ENCODE data around the gene CNOT9.

CNOT9 gene

DNA sequence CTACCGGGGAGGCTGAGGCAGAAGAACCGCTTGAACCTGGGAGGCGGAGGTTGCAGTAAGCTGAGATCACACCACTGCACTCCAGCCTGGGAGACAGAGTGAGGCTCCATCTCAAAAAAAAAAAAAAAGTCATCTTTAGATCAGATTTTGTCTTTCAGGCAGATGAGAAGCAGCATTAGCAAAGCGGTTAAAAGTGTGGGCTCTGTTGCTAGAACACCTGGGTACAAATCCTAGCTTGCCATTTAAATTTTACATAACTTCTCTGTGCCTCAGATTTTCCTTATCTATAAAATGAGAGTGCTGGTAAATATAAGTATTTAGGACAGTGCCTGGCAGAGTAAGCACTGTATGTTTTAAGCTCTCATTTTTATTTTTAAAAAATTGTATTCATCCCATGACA, 8.2 kb downstream of the CNOT9 start:
- no peak overlapping the region for H2AK5ac ChIP-seq (ENCODE audit: low read length, severe bottlenecking)
- H3K18ac ChIP-seq (ENCODE audit: low read depth in 1 of 2, low read length in 2 of 2): no peak overlapping the region
- no peaks in the 10 kb centered on the region for H3K9me3 ChIP-seq (ENCODE audit: control insufficient read depth, low read length)
- no peak overlapping the region for H3K4me3 ChIP-seq (ENCODE audit: insufficient read depth in 1 of 2, low read depth in 1 of 2, low read length in 2 of 2)
- H3K4ac ChIP-seq (ENCODE audit: low read depth in 1 of 2, low read length in 2 of 2): no peak overlapping the region
- no peak overlapping the region for H3K9ac ChIP-seq (ENCODE audit: low read length)
- H3K4me1 ChIP-seq (ENCODE audit: control insufficient read depth, insufficient read depth, low read depth, low read length): peaks cover 5% of the 10 kb centered on the region
- H2BK15ac ChIP-seq (ENCODE audit: low read depth, poor library complexity, severe bottlenecking): no peak overlapping the region
- no peak overlapping the region for H3K4me2 ChIP-seq (ENCODE audit: low read length, poor library complexity, severe bottlenecking)
- H3K23ac ChIP-seq (ENCODE audit: low read length in 2 of 2): no peak overlapping the region
- H4K91ac ChIP-seq (ENCODE audit: low read length): no peak overlapping the region
- 96% methylated on average over 3 of the region's 4 CpGs for WGBS
- H2BK12ac ChIP-seq (ENCODE audit: low read length in 2 of 2): no peak overlapping the region
- H3K36me3 ChIP-seq (ENCODE audit: control insufficient read depth in 1 of 2, insufficient read depth in 2 of 2, low read depth in 1 of 2, low read length in 2 of 2): peaks cover 10 to 61% of the 10 kb centered on the region in 2 experiments
- H3K27me3 ChIP-seq (ENCODE audit: control insufficient read depth in 1 of 2, insufficient read depth in 1 of 2, low read length in 2 of 2): no peaks in the 10 kb centered on the region
- H3K27ac ChIP-seq (ENCODE audit: low read length, poor library complexity, severe bottlenecking): no peak overlapping the region
- no peak overlapping the region for H2BK5ac ChIP-seq (ENCODE audit: low read depth, low read length, poor library complexity, severe bottlenecking)
- H2BK120ac ChIP-seq (ENCODE audit: low read depth, low read length): no peak overlapping the region
- DNase-seq: no peak
- no peak overlapping the region for H2AFZ ChIP-seq (ENCODE audit: low read depth, low read length)
- H3K79me1 ChIP-seq (replicated peaks; ENCODE audit: low read length, poor library complexity, severe bottlenecking): peaks cover 5% of the 10 kb centered on the region
- H3K14ac ChIP-seq (ENCODE audit: low read length in 2 of 2): no peak overlapping the region
- no peak overlapping the region for H4K8ac ChIP-seq (ENCODE audit: low read length)

- no peak overlapping the region for H2BK5ac ChIP-seq (ENCODE audit: low read depth, low read length, poor library complexity, severe bottlenecking)
- H3K27me3 ChIP-seq (ENCODE audit: control insufficient read depth in 1 of 2, insufficient read depth in 1 of 2, low read length in 2 of 2): no peaks in the 10 kb centered on the region
- no peak overlapping the region for H3K4ac ChIP-seq (ENCODE audit: low read depth in 1 of 2, low read length in 2 of 2)
- H3K79me1 ChIP-seq (replicated peaks; ENCODE audit: low read length, poor library complexity, severe bottlenecking): peaks cover 5% of the 10 kb centered on the region
- no peak overlapping the region for H2AK5ac ChIP-seq (ENCODE audit: low read length, severe bottlenecking)
- DNase-seq: no peak
- H2BK15ac ChIP-seq (ENCODE audit: low read depth, poor library complexity, severe bottlenecking): no peak overlapping the region
- no peak overlapping the region for H4K8ac ChIP-seq (ENCODE audit: low read length)
- H3K36me3 ChIP-seq (ENCODE audit: control insufficient read depth in 1 of 2, insufficient read depth in 2 of 2, low read depth in 1 of 2, low read length in 2 of 2): peaks cover 10 to 60% of the 10 kb centered on the region in 2 experiments
- peak overlapping the region in 1 of 2 experiments; percentile 24 for H2BK12ac ChIP-seq (ENCODE audit: low read length in 2 of 2)
- no peak overlapping the region for H4K91ac ChIP-seq (ENCODE audit: low read length)
- H3K27ac ChIP-seq (ENCODE audit: low read length, poor library complexity, severe bottlenecking): no peak overlapping the region
- no peak overlapping the region for H2AFZ ChIP-seq (ENCODE audit: low read depth, low read length)
- no peak overlapping the region for H3K23ac ChIP-seq (ENCODE audit: low read length in 2 of 2)
- H3K9me3 ChIP-seq (ENCODE audit: control insufficient read depth, low read length): no peaks in the 10 kb centered on the region
- H2BK120ac ChIP-seq (ENCODE audit: low read depth, low read length): no peak overlapping the region
- H3K4me3 ChIP-seq (ENCODE audit: insufficient read depth in 1 of 2, low read depth in 1 of 2, low read length in 2 of 2): no peak overlapping the region
- WGBS: 98% methylated on average over 2 of the region's 3 CpGs
- no peak overlapping the region for H3K9ac ChIP-seq (ENCODE audit: low read length)
- H3K4me1 ChIP-seq (ENCODE audit: control insufficient read depth, insufficient read depth, low read depth, low read length): peaks cover 6% of the 10 kb centered on the region
- no peak overlapping the region for H3K4me2 ChIP-seq (ENCODE audit: low read length, poor library complexity, severe bottlenecking)
- H3K14ac ChIP-seq (ENCODE audit: low read length in 2 of 2): no peak overlapping the region
- no peak overlapping the region for H3K18ac ChIP-seq (ENCODE audit: low read depth in 1 of 2, low read length in 2 of 2)
These were observed 9.0 kb downstream of the CNOT9 start for GRCh38 chr2:218577482-218578220.

- Histone ChIP-seq H3K4me2 (ENCODE audit: low read length, poor library complexity, severe bottlenecking) (no peak overlapping the region), H3K27ac (ENCODE audit: low read length, poor library complexity, severe bottlenecking) (no peak overlapping the region), H2AFZ (ENCODE audit: low read depth, low read length) (no peak overlapping the region), H3K14ac (ENCODE audit: low read length in 2 of 2) (no peak overlapping the region), H2BK15ac (ENCODE audit: low read depth, poor library complexity, severe bottlenecking) (no peak overlapping the region), H3K4me3 (ENCODE audit: insufficient read depth in 1 of 2, low read depth in 1 of 2, low read length in 2 of 2) (no peak overlapping the region), H3K4ac (ENCODE audit: low read depth in 1 of 2, low read length in 2 of 2) (no peak overlapping the region), H3K36me3 (ENCODE audit: control insufficient read depth in 1 of 2, insufficient read depth in 2 of 2, low read depth in 1 of 2, low read length in 2 of 2) (peaks cover 8 to 60% of the 10 kb centered on the region in 2 experiments), H3K9ac (ENCODE audit: low read length) (no peak overlapping the region), H4K91ac (ENCODE audit: low read length) (no peak overlapping the region), H2BK5ac (ENCODE audit: low read depth, low read length, poor library complexity, severe bottlenecking) (no peak overlapping the region), H3K9me3 (ENCODE audit: control insufficient read depth, low read length) (no peaks in the 10 kb centered on the region), H4K8ac (ENCODE audit: low read length) (no peak overlapping the region), H3K18ac (ENCODE audit: low read depth in 1 of 2, low read length in 2 of 2) (no peak overlapping the region), H2BK120ac (ENCODE audit: low read depth, low read length) (no peak overlapping the region), H3K23ac (ENCODE audit: low read length in 2 of 2) (no peak overlapping the region), H3K27me3 (ENCODE audit: control insufficient read depth in 1 of 2, insufficient read depth in 1 of 2, low read length in 2 of 2) (no peaks in the 10 kb centered on the region), H2AK5ac (ENCODE audit: low read length, severe bottlenecking) (no peak overlapping the region), H2BK12ac (ENCODE audit: low read length in 2 of 2) (no peak overlapping the region), H3K79me1 (replicated peaks; ENCODE audit: low read length, poor library complexity, severe bottlenecking) (peaks cover 7% of the 10 kb centered on the region), H3K4me1 (ENCODE audit: control insufficient read depth, insufficient read depth, low read depth, low read length) (peaks cover 6% of the 10 kb centered on the region)
- no CpG with 5 or more reads among the region's 3 CpGs for WGBS
- no peak for DNase-seq
These were observed 9.7 kb downstream of the CNOT9 start for GRCh38 chr2:218578272-218578877.

- H2BK5ac ChIP-seq (ENCODE audit: low read depth, low read length, poor library complexity, severe bottlenecking): no peak overlapping the region
- no peak overlapping the region for H3K23ac ChIP-seq (ENCODE audit: low read length in 2 of 2)
- H3K27me3 ChIP-seq (ENCODE audit: control insufficient read depth in 1 of 2, insufficient read depth in 1 of 2, low read length in 2 of 2): no peaks in the 10 kb centered on the region
- H3K36me3 ChIP-seq (ENCODE audit: control insufficient read depth in 1 of 2, insufficient read depth in 2 of 2, low read depth in 1 of 2, low read length in 2 of 2): peaks cover 15 to 68% of the 10 kb centered on the region in 2 experiments
- H3K9me3 ChIP-seq (ENCODE audit: control insufficient read depth, low read length): no peaks in the 10 kb centered on the region
- H2AK5ac ChIP-seq (ENCODE audit: low read length, severe bottlenecking): no peak overlapping the region
- no peak overlapping the region for H4K8ac ChIP-seq (ENCODE audit: low read length)
- no peak overlapping the region for H3K14ac ChIP-seq (ENCODE audit: low read length in 2 of 2)
- H3K18ac ChIP-seq (ENCODE audit: low read depth in 1 of 2, low read length in 2 of 2): no peak overlapping the region
- H2BK12ac ChIP-seq (ENCODE audit: low read length in 2 of 2): no peak overlapping the region
- H2AFZ ChIP-seq (ENCODE audit: low read depth, low read length): no peak overlapping the region
- H3K79me1 ChIP-seq (replicated peaks; ENCODE audit: low read length, poor library complexity, severe bottlenecking): peaks cover 16% of the 10 kb centered on the region
- H2BK120ac ChIP-seq (ENCODE audit: low read depth, low read length): no peak overlapping the region
- no peak overlapping the region for H4K91ac ChIP-seq (ENCODE audit: low read length)
- peak overlapping the region; percentile 38 for H3K9ac ChIP-seq (ENCODE audit: low read length)
- no peak overlapping the region for H3K4me2 ChIP-seq (ENCODE audit: low read length, poor library complexity, severe bottlenecking)
- no peak overlapping the region for H3K4ac ChIP-seq (ENCODE audit: low read depth in 1 of 2, low read length in 2 of 2)
- H3K4me3 ChIP-seq (ENCODE audit: insufficient read depth in 1 of 2, low read depth in 1 of 2, low read length in 2 of 2): no peak overlapping the region
- peak overlapping the region; percentile 68 for H3K27ac ChIP-seq (ENCODE audit: low read length, poor library complexity, severe bottlenecking)
- no peak overlapping the region for H2BK15ac ChIP-seq (ENCODE audit: low read depth, poor library complexity, severe bottlenecking)
- 80% methylated on average over 1 of the region's 7 CpGs for WGBS
- DNase-seq: peak; percentile 50
- H3K4me1 ChIP-seq (ENCODE audit: control insufficient read depth, insufficient read depth, low read depth, low read length): peaks cover 6% of the 10 kb centered on the region
These were observed 13.4 kb downstream of the CNOT9 start for GRCh38 chr2:218582076-218582475.
